ACC112 (cell line): Measurements from ENCODE around the gene ELAVL2.

Source experiments
- H2AFZ ChIP-seq: fragments of 200-600 bp; sonication (generic); one replicate; pipeline ENCODE4 v1.6.0; 2017; ENCODE audit warnings: antibody characterized with exemption, low read length; ENCODE audit not compliant: unreplicated experiment
- H3K27ac ChIP-seq: fragments of 200-600 bp; sonication (generic); 2 replicates; pipeline ENCODE4 v1.5.1; 2014; ENCODE audit warnings: low read depth, mild to moderate bottlenecking, antibody characterized with exemption, low read length, moderate library complexity
- H3K27me3 ChIP-seq: fragments of 200-600 bp; sonication (generic); 2 replicates; pipeline ENCODE4 v1.6.1; 2014; ENCODE audit warnings: mild to moderate bottlenecking, antibody characterized with exemption, low read length, moderate library complexity, mixed read lengths; ENCODE audit not compliant: insufficient read depth
- H3K36me3 ChIP-seq: fragments of 200-600 bp; sonication (generic); 2 replicates; pipeline ENCODE4 v1.6.1; 2016; ENCODE audit warnings: mild to moderate bottlenecking, antibody characterized with exemption, low read length, moderate library complexity, mixed read lengths; ENCODE audit not compliant: insufficient read depth
- H3K4me1 ChIP-seq: fragments of 200-600 bp; sonication (generic); one replicate; pipeline ENCODE4 v1.6.1; 2016; ENCODE audit warnings: low read length, mixed read lengths; ENCODE audit not compliant: insufficient read depth, unreplicated experiment, control insufficient read depth
- H3K4me3 ChIP-seq: fragments of 200-600 bp; sonication (generic); 2 replicates; pipeline ENCODE4 v1.5.1; 2014; ENCODE audit warnings: mild to moderate bottlenecking, low read depth, low read length
- H3K79me2 ChIP-seq: fragments of 200-600 bp; sonication (generic); one replicate; pipeline ENCODE4 v1.6.0; 2016; ENCODE audit warnings: low read length; ENCODE audit not compliant: control insufficient read depth, unreplicated experiment, insufficient read depth

ELAVL2 gene

DNA sequence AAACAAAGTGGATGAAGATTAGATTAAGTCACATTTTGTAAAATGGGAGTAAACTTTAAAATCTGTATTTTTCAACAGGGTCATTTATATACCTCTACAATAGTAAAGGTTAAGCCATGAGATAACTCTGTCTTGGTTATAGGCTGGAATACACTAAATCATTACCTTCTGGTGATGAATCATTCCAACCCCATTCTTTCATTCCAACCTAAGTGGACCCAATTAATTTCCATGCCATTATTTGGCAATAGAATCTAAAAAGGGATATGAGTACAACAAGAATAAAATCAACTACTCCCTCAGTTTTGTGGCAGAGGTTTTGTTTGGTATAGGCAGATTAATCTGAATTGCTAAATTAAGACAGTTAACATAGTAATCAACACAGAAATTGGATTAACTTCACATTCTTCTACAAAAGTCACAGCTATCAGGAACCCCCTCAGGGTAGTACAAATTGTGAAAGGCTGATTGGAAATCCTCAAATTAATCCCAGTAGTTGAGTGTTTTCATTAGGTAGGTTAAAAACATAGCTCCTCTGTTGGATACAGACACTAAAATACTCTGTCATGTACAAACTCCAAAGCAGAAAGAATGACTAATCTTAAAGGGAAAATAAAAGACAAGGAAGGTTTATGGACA lies 54.2 kb downstream of the ELAVL2 start:
- Histone ChIP-seq H3K27me3 (no peaks in the 10 kb centered on the region), H3K4me1 (no peaks in the 10 kb centered on the region), H2AFZ (no peak overlapping the region), H3K27ac (no peak overlapping the region), H3K4me3 (no peak overlapping the region), H3K36me3 (no peaks in the 10 kb centered on the region), H3K79me2 (no peaks in the 10 kb centered on the region)

DNA sequence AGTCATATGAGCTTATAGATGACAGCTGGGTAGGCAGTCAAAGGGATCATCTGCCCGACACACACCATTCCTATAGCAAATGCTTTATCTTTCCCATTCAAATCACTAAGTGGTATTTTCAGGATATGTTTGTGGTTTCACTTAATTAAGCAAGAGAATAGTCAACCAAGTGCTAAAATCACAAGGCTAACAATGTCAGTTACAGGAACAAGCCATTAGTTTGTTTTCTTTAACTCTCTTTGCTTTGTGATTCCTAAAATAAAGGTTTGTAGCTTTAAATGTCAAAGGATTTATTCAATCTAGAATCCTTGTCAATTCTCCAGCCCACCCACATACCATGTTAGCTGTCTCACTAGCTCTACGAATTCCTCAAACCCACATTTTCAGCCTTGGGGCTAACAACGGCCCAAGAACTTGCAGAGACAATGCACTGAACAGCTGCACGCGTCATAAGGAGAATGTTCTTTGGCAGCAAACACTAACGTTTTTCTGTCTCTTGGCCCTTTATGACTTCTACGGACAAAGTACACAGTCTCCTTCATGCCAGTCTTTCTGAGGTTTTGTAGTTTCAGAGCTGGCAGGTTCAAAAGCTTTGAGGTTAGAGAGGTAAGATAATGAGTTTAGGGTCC lies 56.6 kb downstream of the ELAVL2 start:
- Histone ChIP-seq H3K79me2 (no peaks in the 10 kb centered on the region), H2AFZ (no peak overlapping the region), H3K27ac (no peak overlapping the region), H3K36me3 (no peaks in the 10 kb centered on the region), H3K4me1 (no peaks in the 10 kb centered on the region), H3K27me3 (no peaks in the 10 kb centered on the region), H3K4me3 (no peak overlapping the region)

DNA sequence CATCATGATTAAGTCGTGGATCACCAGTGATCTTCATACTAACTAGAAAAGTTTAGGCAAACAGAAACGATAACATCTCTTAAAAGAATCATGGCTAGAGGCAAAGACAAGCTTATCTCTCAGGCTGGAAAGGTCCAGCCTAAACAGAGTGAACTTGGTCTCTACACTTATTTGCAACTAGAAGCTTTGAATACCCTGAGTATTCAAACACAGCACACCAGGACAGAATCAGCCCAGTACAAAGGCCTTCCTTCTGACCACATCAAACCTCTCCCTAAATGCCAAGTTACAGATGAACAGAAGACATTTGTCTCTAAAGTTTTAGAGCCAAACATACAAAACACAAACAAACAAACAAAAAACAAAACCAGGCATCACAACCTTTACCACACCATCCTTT lies 57.2 kb downstream of the ELAVL2 start:
- Histone ChIP-seq H2AFZ (no peak overlapping the region), H3K27ac (no peak overlapping the region), H3K4me1 (no peaks in the 10 kb centered on the region), H3K36me3 (no peaks in the 10 kb centered on the region), H3K79me2 (no peaks in the 10 kb centered on the region), H3K27me3 (no peaks in the 10 kb centered on the region), H3K4me3 (no peak overlapping the region)

DNA sequence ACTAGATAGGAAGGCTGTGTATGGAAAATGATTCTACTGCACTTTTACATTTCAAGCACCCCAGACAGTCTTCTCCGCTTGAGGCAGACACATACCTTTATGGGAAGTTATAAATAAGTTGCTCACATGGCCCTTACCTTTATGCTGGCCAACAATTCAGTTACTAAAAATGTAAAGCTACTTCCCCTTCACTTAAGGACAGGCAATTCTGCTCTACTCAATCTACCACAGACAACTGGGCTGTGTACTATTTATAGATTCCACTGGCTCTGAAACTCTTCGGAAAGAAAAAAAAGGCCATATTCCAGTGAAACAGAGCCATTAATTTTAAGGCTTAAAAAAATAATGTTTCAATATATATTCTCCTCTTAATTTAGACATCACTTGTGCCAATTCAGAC lies 59.4 kb downstream of the ELAVL2 start:
- Histone ChIP-seq H2AFZ (no peak overlapping the region), H3K27me3 (no peaks in the 10 kb centered on the region), H3K4me1 (no peaks in the 10 kb centered on the region), H3K79me2 (no peaks in the 10 kb centered on the region), H3K4me3 (no peak overlapping the region), H3K36me3 (no peaks in the 10 kb centered on the region), H3K27ac (no peak overlapping the region)

DNA sequence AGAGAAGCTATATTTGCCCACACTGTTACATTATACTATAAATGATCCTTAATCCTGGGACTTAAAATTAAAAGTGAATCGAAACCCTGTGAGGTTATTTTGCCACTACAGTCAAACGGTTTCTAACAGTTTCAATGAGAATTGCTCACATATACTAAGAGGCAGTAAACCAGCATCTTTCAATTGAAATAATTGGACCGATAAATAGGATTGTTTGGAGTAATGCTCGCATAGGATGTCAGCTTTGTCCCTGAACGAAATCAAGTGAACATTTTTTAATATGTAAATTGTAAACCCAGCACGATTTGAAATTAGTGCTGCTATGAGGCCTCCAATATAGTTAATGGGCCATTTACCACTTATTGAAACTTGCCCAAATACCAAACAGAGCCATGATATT lies 60.5 kb downstream of the ELAVL2 start:
- no peaks in the 10 kb centered on the region for H3K27me3 ChIP-seq
- no peaks in the 10 kb centered on the region for H3K4me1 ChIP-seq
- H3K4me3 ChIP-seq: no peak overlapping the region
- no peak overlapping the region for H2AFZ ChIP-seq
- H3K36me3 ChIP-seq: no peaks in the 10 kb centered on the region
- H3K27ac ChIP-seq: no peak overlapping the region
- no peaks in the 10 kb centered on the region for H3K79me2 ChIP-seq

DNA sequence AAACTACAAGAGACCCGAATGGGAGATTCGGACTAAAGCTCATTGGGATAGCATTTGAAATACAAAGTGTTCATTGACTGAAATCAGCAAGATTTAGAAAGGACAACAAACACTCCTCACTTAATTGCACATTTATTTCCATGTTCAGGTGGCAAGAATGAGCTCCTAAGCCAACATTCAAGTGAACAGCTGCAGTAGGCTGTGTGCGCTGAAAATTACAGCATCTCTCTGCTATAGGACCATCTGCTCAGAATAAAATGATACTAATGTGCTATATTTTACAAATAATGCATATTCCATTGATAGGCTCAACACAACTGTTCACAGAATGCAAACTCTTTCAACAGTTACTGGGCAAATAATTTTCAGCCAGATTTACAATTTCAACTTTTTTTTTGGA lies 61.8 kb downstream of the ELAVL2 start:
- Histone ChIP-seq H3K27me3 (no peaks in the 10 kb centered on the region), H3K27ac (no peak overlapping the region), H3K4me1 (no peaks in the 10 kb centered on the region), H3K79me2 (no peaks in the 10 kb centered on the region), H3K4me3 (no peak overlapping the region), H2AFZ (no peak overlapping the region), H3K36me3 (no peaks in the 10 kb centered on the region)

DNA sequence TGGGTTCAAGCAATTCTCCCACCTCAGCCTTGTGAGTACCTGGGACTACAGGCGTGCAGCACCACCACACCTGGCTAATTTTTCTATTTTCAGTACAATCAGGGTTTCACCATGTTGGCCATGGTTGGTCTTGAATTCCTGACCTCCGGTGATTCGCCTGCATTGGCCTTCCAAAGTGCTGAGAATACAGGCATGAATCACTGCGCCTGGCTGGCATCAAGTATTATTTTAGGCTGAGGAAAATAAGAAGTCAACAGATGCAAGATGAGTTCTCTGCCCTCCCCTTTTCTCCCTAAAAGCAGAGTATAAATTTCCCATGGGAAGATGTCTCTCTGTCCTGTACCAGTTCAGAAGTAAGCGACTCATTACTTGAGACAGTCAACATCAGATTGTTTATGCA lies 71.5 kb downstream of the ELAVL2 start:
- Histone ChIP-seq H3K79me2 (no peaks in the 10 kb centered on the region), H3K27ac (no peak overlapping the region), H2AFZ (no peak overlapping the region), H3K4me1 (no peaks in the 10 kb centered on the region), H3K27me3 (no peaks in the 10 kb centered on the region), H3K4me3 (no peak overlapping the region), H3K36me3 (no peaks in the 10 kb centered on the region)

DNA sequence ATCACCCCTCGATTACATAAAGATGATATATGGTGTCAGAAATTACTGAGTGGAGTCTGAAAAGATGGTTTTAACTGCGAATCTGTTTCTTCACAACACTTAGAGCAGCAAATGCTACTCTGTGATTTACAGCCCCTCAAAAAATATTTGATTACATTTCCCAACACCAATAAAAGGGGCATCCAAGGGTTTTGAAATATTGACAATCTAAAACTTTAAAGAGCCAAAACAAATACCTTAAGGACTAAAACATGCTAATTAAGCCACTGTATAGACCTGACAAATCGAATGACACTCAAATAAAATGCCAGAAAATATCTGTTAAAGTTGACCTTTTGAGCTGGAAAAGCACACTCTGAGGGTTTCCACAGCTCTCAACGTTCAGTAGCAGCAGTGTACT lies 73.2 kb downstream of the ELAVL2 start:
- no peaks in the 10 kb centered on the region for H3K79me2 ChIP-seq
- no peaks in the 10 kb centered on the region for H3K27me3 ChIP-seq
- H3K4me1 ChIP-seq: no peaks in the 10 kb centered on the region

DNA sequence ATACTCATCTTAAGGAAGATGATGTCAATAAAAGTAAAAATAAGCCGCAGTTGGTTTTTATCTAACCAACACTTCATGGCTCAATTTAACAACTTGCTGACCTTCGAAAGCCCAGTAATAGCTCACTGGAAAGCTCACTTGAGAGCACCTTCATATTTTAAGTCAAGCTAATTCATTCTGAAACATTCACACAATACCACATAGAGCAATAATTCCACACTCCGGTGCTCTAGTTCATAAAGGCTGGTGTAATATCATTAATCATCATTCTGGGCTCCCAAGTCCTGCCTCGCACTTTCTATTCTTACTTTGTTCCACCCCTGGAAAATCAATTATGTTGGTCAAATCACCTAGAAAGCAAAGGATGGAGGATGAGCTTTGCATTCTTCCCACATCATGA lies 74.4 kb downstream of the ELAVL2 start:
- Histone ChIP-seq H3K4me1 (no peaks in the 10 kb centered on the region), H3K27me3 (no peaks in the 10 kb centered on the region), H3K79me2 (no peaks in the 10 kb centered on the region)

More for the DNA sequence above, 73.2 kb downstream of the ELAVL2 start:
- H3K4me3 ChIP-seq: no peak overlapping the region
- no peak overlapping the region for H3K27ac ChIP-seq
- no peaks in the 10 kb centered on the region for H3K36me3 ChIP-seq
- H2AFZ ChIP-seq: no peak overlapping the region

DNA sequence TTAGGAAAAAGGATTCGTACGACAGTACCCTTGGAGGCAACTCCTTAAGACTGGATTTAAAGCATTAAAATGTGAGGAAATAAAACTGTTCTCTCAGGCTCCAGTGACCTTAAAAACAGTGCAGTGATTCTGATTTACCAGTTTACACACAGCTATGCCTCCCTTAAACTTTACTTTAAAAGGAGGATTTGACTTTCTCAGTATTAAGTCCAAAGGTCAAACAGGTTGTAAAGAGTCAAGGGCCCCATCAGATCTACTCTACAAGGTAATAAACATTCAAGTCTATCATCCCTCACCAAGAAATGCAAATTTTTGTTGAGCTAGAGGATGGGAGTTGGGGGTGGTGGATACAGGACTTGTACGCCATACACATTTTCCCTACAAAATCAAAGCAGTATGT lies 75.2 kb downstream of the ELAVL2 start:
- no peaks in the 10 kb centered on the region for H3K27me3 ChIP-seq
- no peaks in the 10 kb centered on the region for H3K79me2 ChIP-seq
- H3K4me3 ChIP-seq: no peak overlapping the region
- H3K4me1 ChIP-seq: no peaks in the 10 kb centered on the region
- no peaks in the 10 kb centered on the region for H3K36me3 ChIP-seq
- no peak overlapping the region for H2AFZ ChIP-seq
- H3K27ac ChIP-seq: no peak overlapping the region

More for the DNA sequence above, 74.4 kb downstream of the ELAVL2 start:
- Histone ChIP-seq H3K4me3 (no peak overlapping the region), H3K36me3 (no peaks in the 10 kb centered on the region), H3K27ac (no peak overlapping the region), H2AFZ (no peak overlapping the region)
